Loucy (cell line): ENCODE data around the gene C1QTNF9.
A peak's percentile ranks its signal among the peaks of the same experiment; 100 is the strongest.

Experiments
- H2AFZ ChIP-seq: fragments of 200-600 bp; sonication (generic); 2 replicates; pipeline ENCODE4 v1.6.0; 2016; ENCODE audit warnings: antibody characterized with exemption, mild to moderate bottlenecking, low read length, moderate library complexity
- H3F3A ChIP-seq: fragments of 200-600 bp; 2 replicates; pipeline ENCODE4 v1.6.0; 2016; ENCODE audit warnings: antibody characterized with exemption, low read depth, mild to moderate bottlenecking
- H3K27me3 ChIP-seq: fragments of 200-600 bp; sonication (generic); 2 replicates; pipeline ENCODE4 v1.6.1; 2014; ENCODE audit warnings: low read length, mild to moderate bottlenecking; ENCODE audit not compliant: insufficient read depth, poor library complexity, severe bottlenecking
- H3K36me3 ChIP-seq: fragments of 200-600 bp; sonication (generic); 2 replicates; pipeline ENCODE4 v1.6.1; 2016; ENCODE audit warnings: low read length; ENCODE audit not compliant: insufficient read depth
- H3K4me1 ChIP-seq: fragments of 200-600 bp; sonication (generic); 2 replicates; pipeline ENCODE4 v1.5.1; 2014; ENCODE audit warnings: low read length, mild to moderate bottlenecking; ENCODE audit not compliant: insufficient read depth, poor library complexity, severe bottlenecking
- H3K4me2 ChIP-seq: fragments of 200-600 bp; sonication (generic); 2 replicates; pipeline ENCODE4 v1.6.0; 2014; ENCODE audit warnings: antibody characterized with exemption, low read length, low read depth, mild to moderate bottlenecking; ENCODE audit not compliant: poor library complexity, severe bottlenecking
- H3K4me3 ChIP-seq: fragments of 200-600 bp; sonication (generic); 2 replicates; pipeline ENCODE4 v1.5.1; 2014; ENCODE audit warnings: low read length, mild to moderate bottlenecking, mixed read lengths; ENCODE audit not compliant: poor library complexity, severe bottlenecking
- H3K79me2 ChIP-seq: fragments of 200-600 bp; sonication (generic); 2 replicates; pipeline ENCODE4 v1.6.1; 2014; ENCODE audit warnings: low read length; ENCODE audit not compliant: insufficient read depth
- H3K9ac ChIP-seq: fragments of 200-600 bp; sonication (generic); 2 replicates; pipeline ENCODE4 v1.6.0; 2014; ENCODE audit warnings: mild to moderate bottlenecking, low read depth, low read length, moderate library complexity; ENCODE audit not compliant: poor library complexity, severe bottlenecking
- H3K9me2 ChIP-seq: fragments of 200-600 bp; sonication (generic); replicated peaks from 2 replicates; pipeline ENCODE4 v1.6.1; 2016; ENCODE audit warnings: low read depth, low read length, mixed read lengths
- H3K9me3 ChIP-seq: fragments of 200-600 bp; sonication (generic); 2 replicates; pipeline ENCODE4 v1.6.1; 2014; ENCODE audit warnings: mild to moderate bottlenecking, antibody characterized with exemption, low read length, low read depth; ENCODE audit not compliant: insufficient read depth
- H4K20me1 ChIP-seq: fragments of 200-600 bp; sonication (generic); 2 replicates; pipeline ENCODE4 v1.6.0; 2014; ENCODE audit warnings: antibody characterized with exemption, low read length, mild to moderate bottlenecking; ENCODE audit not compliant: insufficient read depth, poor library complexity, severe bottlenecking
- CTCF ChIP-seq: fragments of 200-600 bp; sonication (generic); conservative IDR thresholded peaks from 2 replicates; pipeline ENCODE4 v1.5.1; 2014; ENCODE audit warnings: mild to moderate bottlenecking, antibody characterized with exemption, low read length
- EZH2phosphoT487 ChIP-seq: fragments of 200-600 bp; IDR thresholded peaks from 2 replicates; pipeline ENCODE4 v1.6.1; 2018; ENCODE audit warnings: antibody characterized with exemption, mild to moderate bottlenecking, moderate library complexity, borderline replicate concordance

Gene C1QTNF9

GRCh38 chr13:24265453-24265852 lies 43.9 kb upstream of the C1QTNF9 start:
- Histone ChIP-seq H2AFZ (no peak overlapping the region), H3K9me2 (no peaks in the 10 kb centered on the region), H3K36me3 (no peaks in the 10 kb centered on the region; the same call in 1 of the 2 replicates), H3F3A (no peaks in the 10 kb centered on the region), H3K9ac (peak overlapping the region; percentile 69), H3K79me2 (peaks cover 7% of the 10 kb centered on the region; the same call in 1 of the 2 replicates), H3K27me3 (no peaks in the 10 kb centered on the region), H3K9me3 (no peaks in the 10 kb centered on the region), H3K4me3 (peak overlapping the region; percentile 40), H4K20me1 (no peaks in the 10 kb centered on the region), H3K4me1 (peaks cover 23% of the 10 kb centered on the region), H3K4me2 (peak overlapping the region; percentile 67)
- TF ChIP-seq CTCF (no peak), EZH2phosphoT487 (no peak)

- no peak overlapping the region for H2AFZ ChIP-seq
- peaks cover 40% of the 10 kb centered on the region for H3K4me1 ChIP-seq
Measured at GRCh38 chr13:24267274-24267673, 42.1 kb upstream of the C1QTNF9 start.

GRCh38 chr13:24267801-24268200 lies 41.6 kb upstream of the C1QTNF9 start:
- H3K79me2 ChIP-seq, result peaks cover 15% of the 10 kb centered on the region; the same call in 1 of the 2 replicates
- no peaks in the 10 kb centered on the region for H3K27me3 ChIP-seq
- TF ChIP-seq EZH2phosphoT487 (no peak), CTCF (no peak)
- H3K4me1 ChIP-seq, result peaks cover 45% of the 10 kb centered on the region
- H3K9me2 ChIP-seq, result no peaks in the 10 kb centered on the region
- peaks cover 9% of the 10 kb centered on the region; the same call in 1 of the 2 replicates for H3F3A ChIP-seq
- H2AFZ ChIP-seq, result no peak overlapping the region
- H3K9me3 ChIP-seq, result no peaks in the 10 kb centered on the region
- no peaks in the 10 kb centered on the region for H3K36me3 ChIP-seq
- H3K4me2 ChIP-seq, result no peak overlapping the region
- no peaks in the 10 kb centered on the region for H4K20me1 ChIP-seq
- no peak overlapping the region for H3K9ac ChIP-seq
- no peak overlapping the region for H3K4me3 ChIP-seq

More at GRCh38 chr13:24267274-24267673, 42.1 kb upstream of the C1QTNF9 start:
- TF ChIP-seq CTCF, result no peak
- no peak for TF ChIP-seq EZH2phosphoT487
- Histone ChIP-seq H3K9ac (no peak overlapping the region), H3K36me3 (no peaks in the 10 kb centered on the region), H4K20me1 (no peaks in the 10 kb centered on the region), H3K4me2 (peak overlapping the region; percentile 22), H3K27me3 (no peaks in the 10 kb centered on the region), H3K9me2 (no peaks in the 10 kb centered on the region), H3F3A (peaks cover 9% of the 10 kb centered on the region; the same call in 1 of the 2 replicates), H3K79me2 (peaks cover 9% of the 10 kb centered on the region; the same call in 1 of the 2 replicates), H3K9me3 (no peaks in the 10 kb centered on the region), H3K4me3 (no peak overlapping the region)
